Amygdala (tissue), 56 donors: ENCODE results near the gene ADAMTS17.

ENCODE experiments used
- DNase-seq, 56 donors: peaks; one replicate each; lab custom pipeline; 2025; lab: John Stamatoyannopoulos, UW

ADAMTS17 gene

DNA sequence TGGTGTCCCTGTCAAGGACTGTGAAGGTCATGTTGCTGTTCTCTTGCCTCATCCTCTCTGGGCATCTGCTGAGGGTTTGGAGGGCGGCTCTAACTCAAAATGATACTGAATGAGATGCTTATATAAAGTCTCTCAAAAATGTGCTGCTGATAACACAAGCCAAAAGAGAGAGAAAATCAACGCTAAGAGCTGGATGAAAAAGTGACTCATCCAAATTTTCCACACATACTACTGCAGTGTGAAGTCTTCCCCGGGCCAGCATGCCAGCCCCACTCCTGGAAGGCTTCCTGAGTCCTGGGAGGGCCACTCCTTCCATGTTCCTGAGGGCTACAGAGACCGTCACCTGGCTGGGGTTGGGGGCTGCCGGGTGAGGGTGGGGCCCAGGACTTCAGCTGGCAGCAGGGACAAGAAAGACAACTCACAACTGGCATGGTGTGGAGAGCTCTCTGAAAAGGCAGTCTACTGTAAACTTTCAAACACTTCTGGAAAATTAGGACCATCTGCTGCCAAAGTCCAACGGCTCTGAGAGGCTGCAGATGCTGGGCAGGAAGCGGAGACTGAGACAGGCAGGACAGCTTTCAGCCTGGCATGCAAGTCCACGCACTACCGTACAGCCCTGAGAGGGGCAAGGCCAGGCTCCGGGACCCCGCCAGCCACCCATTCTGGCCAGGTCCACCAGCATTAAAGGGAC, 200.3 kb downstream of the ADAMTS17 start:
- DNase-seq, result no peak

GRCh38 chr15:100140527-100141308, 201.1 kb downstream of the ADAMTS17 start:
- peak in 3 of 56 donors; percentile 11 to 47 (median 13) for DNase-seq

DNA sequence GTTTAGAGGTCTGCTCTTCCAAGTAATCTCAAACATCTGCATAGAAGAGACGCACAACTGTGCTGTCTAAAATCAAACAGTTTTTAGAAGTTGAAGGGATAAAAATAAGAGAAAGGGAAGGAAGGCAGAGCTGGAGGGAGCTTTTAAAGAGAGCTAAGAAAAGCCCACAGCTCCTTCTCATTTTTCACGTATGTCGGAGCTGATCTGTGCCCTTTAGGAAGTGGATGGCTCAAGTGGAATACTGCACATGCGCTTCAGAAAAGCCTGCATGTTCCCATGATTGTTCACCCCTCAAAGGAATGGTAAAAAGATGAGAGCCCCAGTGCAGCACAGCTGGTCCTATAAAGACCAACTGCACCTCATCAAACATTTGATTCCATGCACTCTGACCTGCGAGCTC, 207.2 kb downstream of the ADAMTS17 start:
- DNase-seq, result no peak

DNA sequence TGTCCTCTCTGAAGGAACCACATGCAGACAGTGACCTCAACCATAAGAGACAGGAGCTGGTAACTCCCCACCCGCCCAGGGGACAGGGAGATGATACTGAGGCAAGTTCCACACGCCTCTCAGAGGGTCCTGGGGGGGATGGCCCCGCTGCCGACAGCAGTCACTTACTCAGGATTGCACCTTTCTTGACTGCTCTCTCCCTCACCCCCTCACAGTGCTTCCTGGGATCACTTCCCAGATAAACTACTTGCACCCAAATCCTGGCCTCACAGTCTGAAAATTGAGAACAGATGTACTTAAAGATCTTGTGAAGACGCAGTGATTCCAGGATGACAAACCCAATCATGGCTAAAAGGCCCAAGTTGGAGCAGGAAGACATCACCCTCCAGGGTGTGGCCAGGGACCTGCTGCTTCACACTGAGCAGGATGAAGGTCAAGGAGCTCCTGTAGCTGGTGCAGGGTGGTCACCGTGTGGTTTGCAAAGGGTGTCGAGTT, 207.6 kb downstream of the ADAMTS17 start:
- DNase-seq, result no peak

- no peak for DNase-seq
Measured at GRCh38 chr15:100133001-100133400, 208.8 kb downstream of the ADAMTS17 start.

DNA sequence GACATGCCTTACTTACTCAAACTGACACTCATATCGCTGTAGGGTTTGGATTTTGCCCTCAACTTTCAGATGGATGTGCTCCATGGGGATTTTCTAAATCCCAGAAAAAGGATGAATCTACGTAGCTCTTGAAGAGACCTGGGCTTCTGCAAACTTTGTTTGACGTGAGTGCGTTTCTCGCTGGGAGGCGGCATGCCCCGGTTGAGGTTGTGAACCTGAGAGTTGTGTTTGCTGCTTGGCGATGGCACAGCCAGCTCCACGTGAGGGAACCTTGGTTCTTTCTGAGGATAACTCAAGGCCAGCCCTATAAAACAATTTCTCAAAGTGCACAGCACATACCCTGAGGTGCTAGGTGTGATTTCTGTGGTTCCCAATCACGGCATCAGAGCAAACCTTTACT, 209.5 kb downstream of the ADAMTS17 start:
- no peak for DNase-seq

DNA sequence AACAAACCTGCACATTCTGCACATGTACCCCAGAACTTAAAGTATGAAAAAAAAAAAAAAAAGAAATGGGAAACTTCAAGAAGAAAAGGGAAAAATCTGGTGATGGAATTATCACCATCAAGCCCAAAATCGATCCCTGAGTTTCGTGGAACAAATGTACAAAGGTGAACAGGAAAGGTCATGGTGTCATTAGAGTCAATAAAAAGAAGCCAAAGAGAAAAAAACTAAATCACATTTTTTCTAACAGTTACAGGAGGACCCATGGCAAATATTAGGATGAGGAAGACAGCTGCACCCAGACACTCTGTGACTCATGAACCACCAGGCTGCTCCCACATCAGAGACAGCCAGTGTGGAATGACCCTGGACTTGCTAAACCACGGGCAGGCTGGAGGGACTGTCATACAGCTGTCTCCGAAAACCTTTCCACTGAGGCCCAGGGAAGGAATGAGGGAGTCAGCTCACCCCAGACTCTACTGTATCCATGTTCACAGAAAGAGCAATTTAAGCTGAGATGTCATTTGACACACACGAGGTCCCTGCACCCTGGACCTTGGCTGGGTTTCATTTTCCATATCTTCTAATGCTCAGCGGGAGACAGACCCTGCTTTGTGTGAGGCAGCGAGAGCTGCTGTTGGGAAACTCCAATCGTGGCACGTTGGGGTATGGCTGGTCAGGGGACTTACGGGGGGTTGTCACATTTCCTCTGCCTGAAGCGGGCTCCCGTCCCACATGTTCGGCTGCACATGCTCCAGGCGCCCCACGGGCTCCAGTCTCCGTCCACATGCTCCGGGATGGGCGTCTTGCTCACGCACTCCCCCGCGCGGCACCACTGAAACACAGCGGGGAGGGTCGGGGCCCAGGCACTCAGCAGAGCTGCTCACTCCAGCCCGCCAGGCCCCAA, 210.2 kb downstream of the ADAMTS17 start:
- DNase-seq, result peak in 3 of 56 donors; percentile 8 to 18 (median 18)

DNA sequence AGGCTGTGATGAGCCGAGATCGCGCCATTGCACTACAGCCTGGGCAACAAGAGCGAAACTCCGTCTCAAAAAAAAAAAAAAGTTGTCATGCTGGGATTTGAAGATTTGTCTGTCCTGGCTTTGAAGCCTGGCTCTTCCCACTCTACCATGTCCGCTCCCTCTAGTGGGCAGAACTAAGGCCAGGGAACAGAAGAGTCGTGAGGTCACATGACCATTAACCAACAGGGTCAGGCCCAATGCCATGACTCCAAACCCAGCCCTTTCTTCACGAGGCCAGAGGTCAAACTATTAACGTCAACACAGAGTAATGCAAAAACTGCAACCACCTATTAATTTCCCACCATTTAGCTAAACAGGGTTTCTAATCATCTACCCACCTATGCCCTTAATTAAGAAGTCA, 212.1 kb downstream of the ADAMTS17 start:
- DNase-seq, result no peak

- DNase-seq, result peak in 30 of 56 donors; percentile 14 to 83 (median 48)
Measured at GRCh38 chr15:100125401-100126191, 216.2 kb downstream of the ADAMTS17 start.

DNA sequence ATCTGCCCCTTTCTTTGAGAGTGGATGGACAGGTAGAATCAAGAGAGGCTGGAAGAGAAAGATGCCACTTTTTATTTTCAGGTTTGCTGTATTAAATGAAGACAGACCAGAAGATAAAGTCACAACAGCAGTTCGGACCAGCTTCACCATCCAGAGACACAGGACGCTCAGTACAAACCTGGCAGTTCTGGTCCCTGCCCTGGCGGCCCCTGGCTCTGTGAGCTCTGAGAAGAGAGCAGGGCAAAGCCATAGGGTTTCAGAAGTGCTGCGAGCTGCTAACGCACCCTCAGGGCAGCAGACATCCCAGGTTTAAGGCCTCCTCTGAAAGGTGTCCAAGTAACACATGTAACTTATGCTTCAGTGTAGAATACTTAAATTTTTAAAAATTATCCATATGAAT, 216.8 kb downstream of the ADAMTS17 start:
- DNase-seq, result no peak

DNA sequence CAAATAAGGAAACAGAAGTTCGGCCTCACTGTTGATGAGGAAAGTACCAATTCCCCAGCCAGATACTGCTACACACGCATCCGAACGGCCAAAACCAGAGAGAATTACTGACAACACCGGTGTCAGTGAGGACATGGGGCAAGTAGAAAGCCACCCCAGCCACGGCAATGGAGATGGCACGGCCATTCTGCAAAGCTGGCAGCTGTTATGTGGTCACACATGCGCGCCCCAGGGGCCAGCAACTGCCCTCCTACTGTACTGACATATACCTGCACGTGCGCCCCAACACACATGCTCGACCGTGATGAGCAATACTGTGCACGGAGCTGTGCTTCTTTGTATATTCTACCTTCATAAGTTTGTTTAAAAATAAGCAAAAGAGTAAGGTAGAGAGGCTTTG, 217.4 kb downstream of the ADAMTS17 start:
- no peak for DNase-seq

- no peak for DNase-seq
Measured at GRCh38 chr15:100123611-100124010, 218.2 kb downstream of the ADAMTS17 start.

GRCh38 chr15:100121285-100121684, 220.5 kb downstream of the ADAMTS17 start:
- no peak for DNase-seq

DNA sequence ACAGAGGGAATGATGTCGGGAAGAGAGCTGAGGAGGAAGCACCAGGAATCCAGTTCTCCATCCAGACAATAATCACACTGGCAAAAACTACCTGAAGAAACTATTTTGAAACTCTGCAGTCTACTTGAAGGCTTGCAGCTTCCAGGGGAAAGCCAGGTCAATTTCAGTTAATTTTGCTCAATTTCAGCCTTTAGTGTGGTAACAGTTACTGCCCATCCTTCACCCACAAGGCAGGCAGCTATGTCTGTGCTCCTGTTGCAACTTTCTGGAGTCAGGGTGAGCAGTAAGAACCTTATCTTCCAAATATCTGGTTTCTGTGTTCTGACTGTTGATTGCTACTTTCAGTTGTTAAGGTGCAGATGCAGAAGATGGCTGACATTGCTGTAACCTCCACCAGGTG, 221.7 kb downstream of the ADAMTS17 start:
- no peak for DNase-seq

DNA sequence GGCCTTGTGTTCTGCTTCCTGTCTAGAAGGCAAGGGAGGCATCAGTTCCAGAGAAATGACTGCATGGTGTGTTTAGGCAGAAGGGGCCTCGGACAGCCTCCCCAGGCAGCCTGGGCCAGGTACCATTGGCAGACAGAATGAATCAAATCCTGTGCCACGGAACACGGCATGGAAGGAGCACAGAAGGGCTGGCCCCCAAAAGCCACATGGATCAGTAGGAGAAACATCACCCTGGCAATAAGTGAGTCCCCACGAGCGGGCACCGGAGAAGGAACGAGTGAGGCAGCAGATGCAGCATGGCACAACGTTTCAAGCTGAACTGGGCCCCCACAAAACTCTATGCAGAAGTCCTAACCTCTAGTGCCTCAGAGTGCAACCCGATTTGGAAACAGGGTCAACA, 223.2 kb downstream of the ADAMTS17 start:
- DNase-seq, result no peak

DNA sequence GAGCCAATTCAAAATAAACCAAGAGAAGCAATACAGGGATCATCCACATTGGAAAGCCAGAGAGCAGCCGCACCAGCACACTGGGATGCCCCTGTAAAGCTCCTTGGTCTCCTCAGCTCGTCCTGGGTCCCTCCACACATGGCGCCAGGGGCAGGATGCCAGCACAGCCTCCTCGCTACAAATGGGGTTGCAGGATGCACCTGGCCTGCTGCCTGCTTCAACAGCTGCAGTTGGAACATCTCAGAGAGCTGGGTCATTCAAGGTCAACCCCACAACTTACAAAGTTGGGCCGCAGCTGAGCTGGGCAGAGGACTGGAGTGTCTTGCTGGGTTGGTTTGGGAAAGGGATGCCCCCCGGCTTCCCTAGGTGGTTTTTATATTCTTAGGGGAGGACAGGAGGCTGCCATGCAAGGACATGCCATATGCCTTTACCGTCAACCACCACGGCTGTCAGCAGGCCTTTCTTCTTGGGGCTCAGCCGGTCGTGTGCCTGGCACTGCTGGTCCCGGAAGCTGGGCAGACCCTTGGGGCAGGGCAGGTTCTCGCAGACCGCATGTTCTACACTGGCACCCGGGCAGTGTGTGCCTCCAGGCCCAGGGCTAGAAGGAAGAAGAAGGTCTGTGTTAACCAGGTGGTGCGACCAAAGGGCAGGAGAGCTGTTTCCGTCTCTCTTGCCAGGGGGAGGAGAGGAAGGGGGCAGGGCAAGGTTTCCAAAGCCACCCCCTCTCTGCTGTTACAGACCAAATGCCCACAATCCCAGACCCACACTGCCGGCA, 225.2 kb downstream of the ADAMTS17 start:
- DNase-seq, result peak in 19 of 56 donors; percentile 4 to 46 (median 19)

- no peak for DNase-seq
Measured at GRCh38 chr15:100115711-100116090, 226.1 kb downstream of the ADAMTS17 start.

DNA sequence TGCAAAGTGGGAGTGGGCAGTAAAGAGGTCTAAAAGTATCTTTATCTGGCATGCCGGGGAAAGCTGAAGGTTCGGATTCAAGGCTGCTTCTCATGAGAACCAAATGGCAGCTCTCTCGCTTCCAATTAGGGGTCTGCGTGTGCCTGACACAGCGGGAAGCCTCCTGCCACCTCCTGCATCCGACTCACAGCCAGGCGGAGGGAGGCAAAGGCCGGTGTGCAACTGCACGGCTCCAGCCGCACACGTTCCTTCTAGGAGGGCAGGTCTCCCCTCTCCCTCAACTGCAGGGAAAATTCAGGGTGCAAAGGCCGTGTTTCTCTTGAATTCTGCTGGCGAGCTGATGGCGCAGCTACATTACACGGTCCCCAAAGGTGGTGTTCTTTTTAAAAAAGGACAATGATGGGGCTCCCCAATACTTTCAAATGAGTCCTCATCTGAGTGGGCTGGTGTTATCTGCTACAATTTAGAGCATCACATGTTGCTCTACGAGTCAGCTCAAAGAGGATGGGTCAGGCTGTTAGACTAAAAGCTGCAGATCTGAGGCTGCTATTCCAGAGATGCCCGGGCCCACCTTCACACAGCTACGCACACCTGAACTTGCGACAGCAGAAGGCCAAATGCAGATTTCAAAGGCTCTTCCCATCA, 226.6 kb downstream of the ADAMTS17 start:
- no peak for DNase-seq

GRCh38 chr15:100114571-100114970, 227.2 kb downstream of the ADAMTS17 start:
- DNase-seq, result peak in 9 of 56 donors; percentile 19 to 53 (median 33)
